GM12891 (cell line): Measurements from ENCODE around the gene KRTAP6-3.

Source experiments
- PAX5 ChIP-seq: IDR thresholded peaks from 2 replicates; pipeline ENCODE4 v1.6.1; 2011; ENCODE audit warnings: low read length, moderate library complexity, mild to moderate bottlenecking; ENCODE audit not compliant: insufficient read depth, severe bottlenecking
- POLR2A ChIP-seq: IDR thresholded peaks from 2 replicates; pipeline ENCODE4 v1.6.1; 2011; ENCODE audit warnings: low read depth, low read length, control low read depth
- POLR2AphosphoS5 ChIP-seq: IDR thresholded peaks from 2 replicates; pipeline ENCODE4 v1.6.1; 2011; ENCODE audit warnings: low read depth, low read length, control low read depth
- POU2F2 ChIP-seq: IDR thresholded peaks from 2 replicates; pipeline ENCODE4 v1.6.1; 2011; ENCODE audit warnings: low read depth, mild to moderate bottlenecking, control low read depth, low read length, moderate library complexity
- TAF1 ChIP-seq: IDR thresholded peaks from 2 replicates; pipeline ENCODE4 v1.6.1; 2011; ENCODE audit warnings: low read depth, low read length, control low read depth

DNA sequence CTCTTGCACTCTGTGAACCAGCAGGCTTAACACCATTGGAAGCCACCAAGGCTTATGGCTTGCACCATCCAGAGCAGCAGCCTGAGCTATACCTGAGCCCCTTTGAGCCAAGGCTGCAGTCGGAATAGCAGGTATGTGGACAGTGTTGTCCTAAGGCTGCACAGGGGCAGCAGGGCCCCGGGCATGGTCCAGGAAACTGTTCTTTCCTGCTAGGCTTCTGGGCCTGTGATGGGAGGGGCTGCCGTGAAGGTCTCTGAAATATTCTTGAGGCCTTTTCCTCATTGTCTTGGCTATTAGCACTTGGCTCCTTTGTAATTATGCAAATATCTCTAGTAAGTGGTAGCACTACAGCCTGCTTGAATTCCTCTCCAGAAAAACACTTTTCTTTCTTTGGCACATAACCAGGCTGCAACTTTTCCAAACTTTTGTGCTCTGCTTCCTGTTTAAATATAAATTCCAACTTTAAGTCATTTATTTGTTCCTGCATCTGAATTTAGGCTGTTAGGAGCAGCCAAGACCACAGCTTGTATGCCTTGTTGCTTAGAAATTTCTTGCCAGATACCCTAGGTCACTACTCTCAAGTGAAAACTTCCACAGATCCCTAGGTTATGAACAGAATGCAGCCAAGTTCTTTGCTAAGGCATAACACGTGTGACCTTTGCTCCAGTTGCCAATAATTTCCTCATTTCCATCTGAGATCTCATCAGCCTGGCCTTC, 33.4 kb downstream of the KRTAP6-3 start:
- TF ChIP-seq TAF1 (no peak), POLR2A (no peak), POLR2AphosphoS5 (no peak), POU2F2 (no peak), PAX5 (no peak)
